ENCODE results near the gene PROB1.

- TF ChIP-seq, protein P1, sequence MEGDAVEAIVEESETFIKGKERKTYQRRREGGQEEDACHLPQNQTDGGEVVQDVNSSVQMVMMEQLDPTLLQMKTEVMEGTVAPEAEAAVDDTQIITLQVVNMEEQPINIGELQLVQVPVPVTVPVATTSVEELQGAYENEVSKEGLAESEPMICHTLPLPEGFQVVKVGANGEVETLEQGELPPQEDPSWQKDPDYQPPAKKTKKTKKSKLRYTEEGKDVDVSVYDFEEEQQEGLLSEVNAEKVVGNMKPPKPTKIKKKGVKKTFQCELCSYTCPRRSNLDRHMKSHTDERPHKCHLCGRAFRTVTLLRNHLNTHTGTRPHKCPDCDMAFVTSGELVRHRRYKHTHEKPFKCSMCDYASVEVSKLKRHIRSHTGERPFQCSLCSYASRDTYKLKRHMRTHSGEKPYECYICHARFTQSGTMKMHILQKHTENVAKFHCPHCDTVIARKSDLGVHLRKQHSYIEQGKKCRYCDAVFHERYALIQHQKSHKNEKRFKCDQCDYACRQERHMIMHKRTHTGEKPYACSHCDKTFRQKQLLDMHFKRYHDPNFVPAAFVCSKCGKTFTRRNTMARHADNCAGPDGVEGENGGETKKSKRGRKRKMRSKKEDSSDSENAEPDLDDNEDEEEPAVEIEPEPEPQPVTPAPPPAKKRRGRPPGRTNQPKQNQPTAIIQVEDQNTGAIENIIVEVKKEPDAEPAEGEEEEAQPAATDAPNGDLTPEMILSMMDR (IDR thresholded peaks at IDR 0.05), result no peak
- TF ChIP-seq EP300 (IDR thresholded peaks at IDR 0.05; ENCODE audit: borderline replicate concordance in 1 of 2, low read depth in 1 of 2, low read length in 1 of 2), result no peak
- no peak for TF ChIP-seq FOXJ3 (CRISPR knock-in tag; IDR thresholded peaks at IDR 0.05)
- no peak for TF ChIP-seq CHD2 (IDR thresholded peaks at IDR 0.05; ENCODE audit: low read length, partially characterized antibody)
- TF ChIP-seq RFX5 (IDR thresholded peaks at IDR 0.05; ENCODE audit: low read length), result no peak
Measured at GRCh38 chr5:139358064-139358463, 36.8 kb downstream of the PROB1 start.

Data from SK-N-SH (cell line).